ENCODE results near the gene NRXN3.

NRXN3 gene

GRCh38 chr14:79856381-79856780 lies 1686.2 kb downstream of the NRXN3 start:
- no peak for DNase-seq (ENCODE audit: extremely low spot score)
- POLR2A ChIA-PET: no interaction called here
- CTCF ChIA-PET: interaction anchor here (1.0 to 1.4 kb wide), 2 partner anchors 9 to 12 kb away, joined by 4 read pairs; no protein-coding TSS in a partner anchor
- TF ChIP-seq, protein P1, sequence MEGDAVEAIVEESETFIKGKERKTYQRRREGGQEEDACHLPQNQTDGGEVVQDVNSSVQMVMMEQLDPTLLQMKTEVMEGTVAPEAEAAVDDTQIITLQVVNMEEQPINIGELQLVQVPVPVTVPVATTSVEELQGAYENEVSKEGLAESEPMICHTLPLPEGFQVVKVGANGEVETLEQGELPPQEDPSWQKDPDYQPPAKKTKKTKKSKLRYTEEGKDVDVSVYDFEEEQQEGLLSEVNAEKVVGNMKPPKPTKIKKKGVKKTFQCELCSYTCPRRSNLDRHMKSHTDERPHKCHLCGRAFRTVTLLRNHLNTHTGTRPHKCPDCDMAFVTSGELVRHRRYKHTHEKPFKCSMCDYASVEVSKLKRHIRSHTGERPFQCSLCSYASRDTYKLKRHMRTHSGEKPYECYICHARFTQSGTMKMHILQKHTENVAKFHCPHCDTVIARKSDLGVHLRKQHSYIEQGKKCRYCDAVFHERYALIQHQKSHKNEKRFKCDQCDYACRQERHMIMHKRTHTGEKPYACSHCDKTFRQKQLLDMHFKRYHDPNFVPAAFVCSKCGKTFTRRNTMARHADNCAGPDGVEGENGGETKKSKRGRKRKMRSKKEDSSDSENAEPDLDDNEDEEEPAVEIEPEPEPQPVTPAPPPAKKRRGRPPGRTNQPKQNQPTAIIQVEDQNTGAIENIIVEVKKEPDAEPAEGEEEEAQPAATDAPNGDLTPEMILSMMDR (IDR thresholded peaks at IDR 0.05; ENCODE audit: control extremely low read depth, extremely low read depth, low read depth, missing control alignments): no peak

GRCh38 chr14:79861111-79861510 lies 1690.9 kb downstream of the NRXN3 start:
- DNase-seq (ENCODE audit: extremely low spot score): no peak
- CTCF ChIA-PET: no interaction called here
- TF ChIP-seq, protein P1 (IDR thresholded peaks at IDR 0.05; ENCODE audit: control extremely low read depth, extremely low read depth, low read depth, missing control alignments): no peak
- POLR2A ChIA-PET: no interaction called here

DNA sequence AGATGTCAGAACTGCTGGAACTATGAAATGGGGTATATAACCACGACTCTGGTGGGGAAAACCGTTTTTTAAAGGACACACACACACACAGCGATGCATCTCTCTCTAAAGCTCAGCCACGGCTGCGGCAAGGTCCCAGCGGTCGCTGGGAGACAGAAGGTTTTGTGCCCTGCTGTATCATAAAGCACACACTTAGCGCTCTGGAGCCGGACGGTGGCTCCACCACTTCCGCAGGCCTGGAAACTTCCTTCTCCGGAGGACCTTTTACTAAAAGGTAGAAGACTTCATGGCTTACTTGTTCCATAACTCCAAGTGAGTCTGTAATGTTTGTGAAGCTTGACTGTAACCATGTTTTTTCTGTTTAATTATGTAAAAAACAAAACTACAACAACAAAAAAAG lies 1691.9 kb downstream of the NRXN3 start:
- CTCF ChIA-PET: interaction anchor here (1.4 kb wide), 1 partner anchor 15 kb away, joined by 3 read pairs; no protein-coding TSS in a partner anchor
- POLR2A ChIA-PET: no interaction called here
- DNase-seq (ENCODE audit: extremely low spot score): no peak
- TF ChIP-seq, protein P1 (IDR thresholded peaks at IDR 0.05; ENCODE audit: control extremely low read depth, extremely low read depth, low read depth, missing control alignments): no peak

DNA sequence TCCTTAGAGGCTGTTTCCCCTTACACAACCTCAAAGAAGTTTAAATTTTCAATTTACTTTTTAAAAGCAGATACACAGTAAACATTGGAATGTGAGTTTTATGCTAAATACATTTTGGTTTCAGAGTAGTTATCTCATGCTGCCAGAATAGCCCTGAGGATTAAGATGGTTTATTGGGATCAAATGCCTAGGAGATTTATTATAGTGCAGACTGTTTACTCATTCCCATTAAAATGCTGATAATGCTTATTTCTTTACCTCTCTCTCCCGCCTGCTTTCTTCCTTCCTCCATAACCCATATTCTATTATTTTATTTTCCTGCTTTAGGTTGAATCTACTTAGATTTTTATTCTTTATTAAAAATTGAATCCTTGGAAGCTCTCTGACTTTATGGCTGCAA lies 1701.0 kb downstream of the NRXN3 start:
- ChIA-PET POLR2A (no interaction called here), CTCF (interaction anchor here (0.6 kb wide), 1 partner anchor 8 kb away, joined by 3 read pairs; no protein-coding TSS in a partner anchor)
- TF ChIP-seq, protein P1 (IDR thresholded peaks at IDR 0.05; ENCODE audit: control extremely low read depth, extremely low read depth, low read depth, missing control alignments): no peak
- no peak for DNase-seq (ENCODE audit: extremely low spot score)

- POLR2A ChIA-PET: no interaction called here
- TF ChIP-seq, protein P1 (IDR thresholded peaks at IDR 0.05; ENCODE audit: control extremely low read depth, extremely low read depth, low read depth, missing control alignments): no peak
- CTCF ChIA-PET: no interaction called here
- no peak for DNase-seq (ENCODE audit: extremely low spot score)
Observed at GRCh38 chr14:79878229-79878628, 1708.1 kb downstream of the NRXN3 start.

- ChIA-PET POLR2A (no interaction called here), CTCF (no interaction called here)
- TF ChIP-seq, protein P1 (IDR thresholded peaks at IDR 0.05; ENCODE audit: control extremely low read depth, extremely low read depth, low read depth, missing control alignments): no peak
- no peak for DNase-seq (ENCODE audit: extremely low spot score)
Observed at GRCh38 chr14:79878785-79879184, 1708.6 kb downstream of the NRXN3 start.

GRCh38 chr14:79881299-79881698 lies 1711.1 kb downstream of the NRXN3 start:
- CTCF ChIA-PET: interaction anchor here (1.0 kb wide), 1 partner anchor 13 kb away, joined by 3 read pairs; no protein-coding TSS in a partner anchor

More at GRCh38 chr14:79881299-79881698, 1711.1 kb downstream of the NRXN3 start:
- TF ChIP-seq, protein P1 (IDR thresholded peaks at IDR 0.05; ENCODE audit: control extremely low read depth, extremely low read depth, low read depth, missing control alignments): no peak
- POLR2A ChIA-PET: no interaction called here
- no peak for DNase-seq (ENCODE audit: extremely low spot score)
